ENCODE results near the gene MIPOL1.

DNA sequence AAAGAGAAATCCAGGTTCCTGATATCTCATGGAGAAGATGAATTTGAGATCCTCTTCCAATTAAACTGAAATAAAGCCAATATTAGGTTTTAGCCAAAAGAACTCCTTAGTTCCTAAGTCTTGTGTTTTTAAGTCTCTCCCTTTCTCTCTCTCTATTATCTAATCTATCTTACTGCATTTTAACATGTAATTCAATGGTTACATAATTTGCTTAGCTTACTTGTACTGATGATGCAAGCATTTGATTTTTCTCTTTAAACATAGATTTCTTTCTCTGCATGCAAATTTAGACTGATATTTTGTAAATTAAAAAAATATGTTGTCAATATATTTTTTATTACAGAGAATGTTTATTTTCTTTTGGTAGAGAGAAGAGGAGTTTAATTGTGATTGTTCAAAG lies 78.2 kb downstream of the MIPOL1 start:
- TF ChIP-seq, protein P1, sequence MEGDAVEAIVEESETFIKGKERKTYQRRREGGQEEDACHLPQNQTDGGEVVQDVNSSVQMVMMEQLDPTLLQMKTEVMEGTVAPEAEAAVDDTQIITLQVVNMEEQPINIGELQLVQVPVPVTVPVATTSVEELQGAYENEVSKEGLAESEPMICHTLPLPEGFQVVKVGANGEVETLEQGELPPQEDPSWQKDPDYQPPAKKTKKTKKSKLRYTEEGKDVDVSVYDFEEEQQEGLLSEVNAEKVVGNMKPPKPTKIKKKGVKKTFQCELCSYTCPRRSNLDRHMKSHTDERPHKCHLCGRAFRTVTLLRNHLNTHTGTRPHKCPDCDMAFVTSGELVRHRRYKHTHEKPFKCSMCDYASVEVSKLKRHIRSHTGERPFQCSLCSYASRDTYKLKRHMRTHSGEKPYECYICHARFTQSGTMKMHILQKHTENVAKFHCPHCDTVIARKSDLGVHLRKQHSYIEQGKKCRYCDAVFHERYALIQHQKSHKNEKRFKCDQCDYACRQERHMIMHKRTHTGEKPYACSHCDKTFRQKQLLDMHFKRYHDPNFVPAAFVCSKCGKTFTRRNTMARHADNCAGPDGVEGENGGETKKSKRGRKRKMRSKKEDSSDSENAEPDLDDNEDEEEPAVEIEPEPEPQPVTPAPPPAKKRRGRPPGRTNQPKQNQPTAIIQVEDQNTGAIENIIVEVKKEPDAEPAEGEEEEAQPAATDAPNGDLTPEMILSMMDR (IDR thresholded peaks at IDR 0.05; ENCODE audit: low read depth, low read length) = no peak
- TF ChIP-seq MYC (IDR thresholded peaks at IDR 0.05; ENCODE audit: low read depth, low read length) = no peak
- TF ChIP-seq, protein P2, sequence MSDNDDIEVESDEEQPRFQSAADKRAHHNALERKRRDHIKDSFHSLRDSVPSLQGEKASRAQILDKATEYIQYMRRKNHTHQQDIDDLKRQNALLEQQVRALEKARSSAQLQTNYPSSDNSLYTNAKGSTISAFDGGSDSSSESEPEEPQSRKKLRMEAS (IDR thresholded peaks at IDR 0.05; ENCODE audit: low read depth, low read length) = no peak
- no peak for TF ChIP-seq POLR2A (IDR thresholded peaks at IDR 0.05; ENCODE audit: extremely low read depth, insufficient read length)
